ENCODE results near the gene CASP6. TPM values are rescaled to one million over a fixed set of nuclear protein-coding genes. Genes with fewer than 3 reads are reported as not detected.

CASP6 gene
- total RNA-seq, 1 donor from 2014 or later: 11.4 TPM

GRCh38 chr4:109672169-109672930, 30.9 kb downstream of the CASP6 start:
- DNase-seq (ENCODE audit: low spot score): no peak

GRCh38 chr4:109671350-109671749, 31.9 kb downstream of the CASP6 start:
- no peak for DNase-seq (ENCODE audit: low spot score)

GRCh38 chr4:109665783-109666485, 37.3 kb downstream of the CASP6 start:
- DNase-seq (ENCODE audit: low spot score): no peak

- DNase-seq (ENCODE audit: low spot score): no peak
Observed at GRCh38 chr4:109662771-109663170, 40.5 kb downstream of the CASP6 start.

- no peak for DNase-seq (ENCODE audit: low spot score)
Observed at GRCh38 chr4:109662116-109662515, 41.1 kb downstream of the CASP6 start.

GRCh38 chr4:109658871-109659410, 44.3 kb downstream of the CASP6 start:
- no peak for DNase-seq (ENCODE audit: low spot score)

- no peak for DNase-seq (ENCODE audit: low spot score)
Observed at GRCh38 chr4:109657854-109658418, 45.3 kb downstream of the CASP6 start.

- no peak for DNase-seq (ENCODE audit: low spot score)
Observed at GRCh38 chr4:109655396-109655795, 47.8 kb downstream of the CASP6 start.

- DNase-seq (ENCODE audit: low spot score): no peak
Observed at GRCh38 chr4:109649872-109650271, 53.4 kb downstream of the CASP6 start.

- DNase-seq (ENCODE audit: low spot score): no peak
Observed at GRCh38 chr4:109648997-109649575, 54.2 kb downstream of the CASP6 start.

- no peak for DNase-seq (ENCODE audit: low spot score)
Observed at GRCh38 chr4:109648266-109648996, 54.8 kb downstream of the CASP6 start.

GRCh38 chr4:109645874-109646710, 57.2 kb downstream of the CASP6 start:
- no peak for DNase-seq (ENCODE audit: low spot score)

GRCh38 chr4:109640644-109641043, 62.6 kb downstream of the CASP6 start:
- DNase-seq (ENCODE audit: low spot score): no peak

Other genes starting within 250 kb of the CASP6 start
- gene MCUB, start 143.2 kb downstream of the CASP6 start, total RNA-seq: 23.6 TPM
- gene PLA2G12A, start 26.6 kb upstream of the CASP6 start, total RNA-seq: 31.9 TPM
- 21.9 TPM for gene CFI, start 98.6 kb upstream of the CASP6 start, total RNA-seq
- 15.7 TPM for gene GAR1, start 112.3 kb upstream of the CASP6 start, total RNA-seq
- gene RRH, start 124.5 kb upstream of the CASP6 start, total RNA-seq: not detected
- gene LRIT3, start 144.7 kb upstream of the CASP6 start, total RNA-seq: 0.16 TPM
- gene EGF, start 209.4 kb upstream of the CASP6 start, total RNA-seq: not detected

All from mesenteric fat pad (tissue), 1 donor.